T-helper 1 cell (primary cell): ENCODE measurements around the gene USP36.
A peak's percentile ranks its signal among the peaks of the same experiment; 100 is the strongest.
"Not testable (repeated sequence)": the region's sequence is repeated elsewhere in the genome, so short reads cannot be mapped to it uniquely, and the experiment has no call there.

Experiments used
- DNase-seq, 5 donors: peaks; one replicate each; pipeline ENCODE4 v3.0.0-alpha.2; 2012 to 2020

Gene USP36

DNA sequence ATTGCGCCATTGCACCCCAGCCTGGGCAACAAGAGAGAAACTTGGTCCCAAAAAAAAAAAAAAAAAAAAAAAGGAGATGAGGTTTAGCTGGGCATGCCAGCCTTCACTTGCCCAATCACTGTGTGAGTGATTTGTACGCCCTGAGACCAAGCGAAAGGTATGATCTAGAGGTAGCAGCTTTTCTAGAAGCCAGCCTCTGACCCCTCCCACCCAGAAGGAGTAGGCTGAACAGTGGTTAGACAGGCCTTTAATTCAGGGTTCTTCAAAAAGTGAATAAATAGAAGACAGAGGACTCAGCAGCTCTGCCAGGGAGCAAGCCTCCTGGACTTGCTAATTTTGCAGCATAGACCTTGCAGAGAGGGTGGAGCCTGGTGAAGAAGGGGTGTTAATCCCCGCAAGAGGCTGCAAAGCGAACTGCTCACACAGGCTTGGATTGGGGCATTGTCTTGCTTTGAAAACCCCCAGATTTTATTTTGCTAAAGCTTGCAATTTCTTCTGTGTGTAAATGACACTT, 51.4 kb downstream of the USP36 start:
- DNase-seq = peak in 1 of 5 donors; percentile 36

DNA sequence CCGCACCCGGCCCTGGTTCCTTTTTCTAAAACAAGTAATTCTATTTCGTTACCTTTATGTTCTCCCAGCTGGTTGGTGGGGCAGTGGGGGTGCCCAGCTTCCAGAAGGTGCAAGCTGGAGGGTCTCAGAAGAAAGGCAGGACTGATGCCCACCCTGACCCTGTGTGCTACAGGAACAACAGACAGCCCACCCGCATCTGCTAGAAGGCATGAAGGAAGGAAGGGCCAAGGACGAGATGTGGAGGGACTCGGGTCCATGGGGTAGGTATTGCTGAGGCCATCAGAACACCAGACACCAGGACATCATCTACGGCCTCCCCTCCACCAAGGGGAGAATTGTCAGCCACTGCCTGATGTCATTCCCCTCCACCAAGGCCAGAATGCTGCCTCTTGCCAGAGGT, 52.2 kb downstream of the USP36 start:
- no peak for DNase-seq

DNA sequence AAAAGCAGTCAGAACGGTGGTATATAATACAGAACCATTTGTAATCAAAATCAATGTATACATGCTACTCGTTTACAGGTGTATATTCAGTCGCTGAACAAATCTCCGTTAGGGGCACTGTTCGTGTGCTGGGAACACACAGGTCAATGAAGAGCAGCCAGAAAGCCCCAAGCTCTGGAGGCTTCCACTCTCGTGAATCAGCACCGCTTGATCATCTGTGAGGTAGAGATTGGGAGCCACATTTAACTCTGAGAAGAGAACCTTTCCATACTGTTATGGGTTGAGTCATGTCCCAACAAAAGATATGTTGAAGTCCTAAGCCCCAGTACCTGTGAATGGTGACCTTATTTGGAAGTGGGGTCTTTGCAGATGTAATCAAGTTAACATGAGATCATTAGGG, 53.2 kb downstream of the USP36 start:
- no peak for DNase-seq

DNA sequence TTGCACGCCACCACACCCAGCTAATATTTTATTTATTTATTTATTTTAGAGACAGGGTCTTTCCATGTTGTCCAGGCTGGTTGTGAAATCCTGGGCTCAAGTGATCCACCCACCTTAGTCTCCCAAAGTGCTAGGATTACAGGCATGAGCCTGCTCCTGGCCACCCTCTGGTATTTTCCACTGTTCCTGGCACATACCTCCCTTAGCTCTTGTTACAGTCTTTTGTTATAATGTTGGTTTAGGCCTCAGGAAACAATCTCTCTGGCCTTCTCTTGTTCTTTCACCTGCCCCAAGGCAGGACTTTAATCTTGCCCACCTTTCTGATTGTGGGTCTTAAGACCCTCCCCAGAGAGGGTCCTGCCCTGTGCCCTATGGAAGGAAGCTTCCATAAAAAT, 55.0 kb downstream of the USP36 start:
- no peak for DNase-seq

DNA sequence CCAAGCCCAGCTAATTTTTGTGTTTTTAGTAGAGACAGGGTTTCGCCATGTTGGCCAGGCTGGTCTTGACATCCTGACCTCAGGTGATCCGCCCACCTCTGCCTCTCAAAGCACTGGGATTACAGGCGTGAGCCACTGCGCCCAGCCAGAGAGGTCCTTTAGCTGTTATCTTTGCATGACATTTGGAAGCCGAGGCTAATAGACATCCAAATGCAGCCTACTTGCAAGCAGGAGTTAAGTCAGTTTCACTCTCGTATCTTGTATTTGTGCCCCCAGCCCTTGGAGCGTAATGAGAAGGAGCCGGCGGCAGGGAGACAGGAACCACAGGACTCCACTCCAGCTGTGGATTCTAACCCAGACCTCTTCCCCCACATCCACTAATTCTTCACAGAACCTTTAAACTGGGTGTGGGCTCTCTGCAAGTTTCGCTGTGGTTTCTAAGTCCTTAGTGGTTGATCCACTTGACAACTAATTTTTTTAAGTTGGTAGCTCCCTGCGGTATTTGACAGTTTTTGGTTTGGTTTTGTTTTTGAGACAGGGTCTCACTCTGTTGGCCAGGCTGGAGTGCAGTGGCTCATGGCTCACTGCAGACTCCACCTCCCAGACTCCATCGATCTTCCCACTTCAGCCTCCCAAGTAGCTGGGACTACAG, 55.5 kb downstream of the USP36 start:
- peak in 1 of 5 donors; percentile 56 for DNase-seq

DNA sequence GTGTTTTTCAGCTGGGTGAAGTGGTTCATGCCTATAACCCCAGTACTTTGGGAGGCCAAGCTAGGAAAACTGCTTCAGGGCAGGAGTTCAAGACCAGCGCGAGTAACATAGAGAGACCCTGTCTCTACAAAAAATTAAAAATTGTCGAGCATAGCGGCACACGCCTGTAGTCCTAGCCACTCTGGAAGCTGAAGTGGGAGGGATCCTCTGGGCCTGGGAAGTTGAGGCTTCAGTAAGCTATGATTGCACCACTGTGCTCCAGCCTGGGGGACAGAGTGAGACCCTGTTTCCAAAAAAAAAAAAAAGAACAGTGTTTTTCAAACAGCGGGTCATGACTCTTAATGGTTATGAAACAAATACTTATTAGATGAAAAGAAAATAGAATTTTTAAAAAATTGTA, 56.3 kb downstream of the USP36 start:
- DNase-seq = no peak

DNA sequence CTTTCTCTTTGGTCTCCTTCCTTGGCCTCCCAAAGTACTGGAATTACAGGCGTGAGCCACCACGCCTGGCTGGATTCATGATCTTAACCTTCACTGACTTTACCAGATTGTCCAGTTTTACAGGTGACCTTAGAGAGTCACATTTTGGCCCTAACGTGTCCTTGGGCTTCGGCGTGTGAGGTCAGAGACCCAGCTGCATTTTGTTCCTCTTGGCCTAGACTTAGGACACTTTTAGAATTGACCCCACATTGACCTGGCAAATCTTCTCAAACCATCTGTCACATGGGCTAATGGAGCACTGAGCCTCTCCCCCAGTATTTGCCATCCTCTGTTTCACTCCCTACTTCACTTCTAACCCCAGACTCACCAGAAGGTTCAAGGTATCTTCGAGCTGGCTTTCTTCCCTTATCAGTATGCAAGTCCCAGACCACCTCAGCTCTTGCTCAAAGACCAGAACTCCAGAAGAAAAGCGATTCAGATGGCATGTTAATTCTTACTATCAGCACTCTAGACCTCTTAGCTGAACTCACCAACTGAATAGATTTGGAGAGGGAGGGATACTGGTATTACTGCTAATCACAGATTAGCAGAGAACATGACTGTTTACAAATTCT, 56.8 kb downstream of the USP36 start:
- DNase-seq = no peak

DNA sequence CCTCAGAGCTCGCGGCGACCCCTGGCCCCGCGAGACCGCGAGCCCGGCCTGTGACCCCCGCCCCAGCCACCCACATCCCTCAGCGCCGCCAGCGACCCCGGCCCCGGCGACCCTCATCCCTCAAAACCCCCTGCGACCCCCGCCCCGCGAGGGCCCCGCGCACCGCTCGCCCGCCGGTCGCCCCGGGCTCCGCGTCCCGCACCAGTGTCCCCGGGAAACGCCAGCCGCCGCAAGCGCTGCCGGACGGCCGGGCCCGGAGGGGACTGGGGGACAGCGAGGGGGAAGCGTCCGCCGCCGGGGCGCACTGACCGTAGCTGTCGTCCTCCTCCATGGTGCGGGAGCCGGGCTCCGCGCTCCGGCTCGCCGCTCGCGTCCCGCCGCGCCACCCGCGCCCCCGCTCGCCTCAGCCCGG, 58.7 kb downstream of the USP36 start, which contains the start of gene CYTH1:
TSS of gene CYTH1 (minus strand) at position 381 of the 412 bp plus-strand sequence. CDS start at position 331, 50 bp downstream.
- no peak for DNase-seq

DNA sequence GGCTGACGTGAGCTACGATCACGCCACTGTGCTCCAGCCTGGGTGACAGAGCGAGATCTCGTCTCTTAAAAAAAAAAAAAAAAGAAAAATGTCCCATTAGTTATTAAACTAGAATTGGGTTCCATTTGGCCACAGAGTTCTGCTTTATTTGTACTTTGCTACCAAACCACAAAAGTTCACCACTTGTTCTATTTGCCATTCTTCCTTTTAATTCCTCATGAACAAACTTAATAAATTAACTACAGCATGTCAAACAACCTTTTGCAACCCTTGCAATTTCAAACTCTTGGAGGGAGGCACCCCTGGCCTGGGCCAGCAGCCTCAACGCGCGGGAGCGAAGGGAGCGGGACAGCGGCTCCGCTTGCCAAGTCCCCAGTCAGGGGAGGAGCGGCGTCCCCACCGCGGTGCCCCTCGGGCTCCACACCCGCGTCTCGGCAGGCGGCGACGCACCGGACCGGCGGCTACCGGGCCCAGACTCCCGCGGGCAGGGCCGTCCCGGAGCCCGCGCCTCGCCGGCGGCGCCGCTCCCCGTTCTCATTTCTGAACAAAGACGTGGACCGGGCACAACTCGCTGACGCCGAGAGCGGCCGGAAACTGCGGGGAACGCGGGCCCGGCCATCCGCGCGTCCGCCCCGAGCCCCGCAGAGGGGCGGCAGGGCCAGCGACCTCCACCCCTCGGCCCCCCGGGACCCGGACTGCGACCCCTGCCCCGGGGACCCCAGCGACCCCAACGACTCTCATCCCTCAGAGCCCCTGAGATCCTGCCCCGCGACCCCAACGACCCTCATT, 59.3 kb downstream of the USP36 start:
- peak in 2 of 5 donors; percentile 41 to 60 for DNase-seq

DNA sequence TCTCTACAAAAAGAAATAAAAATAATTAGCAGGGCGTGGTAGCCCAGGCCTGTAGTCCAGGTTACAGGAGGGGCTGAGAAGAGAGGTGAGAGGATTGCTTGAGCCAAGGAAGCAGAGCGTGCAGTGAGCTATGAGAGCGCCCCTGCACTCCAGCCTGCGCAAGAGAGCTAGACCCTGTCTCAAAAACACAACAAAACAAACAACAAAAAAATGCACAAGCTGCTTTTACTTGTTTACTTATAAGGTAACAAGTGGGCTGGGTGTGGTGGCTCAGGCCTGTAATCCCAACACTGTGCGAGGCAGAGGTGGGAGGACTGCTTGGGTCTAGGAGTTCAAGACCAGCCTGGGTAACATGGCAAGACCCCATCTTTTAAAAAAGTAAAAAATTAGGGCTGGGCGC, 60.3 kb downstream of the USP36 start:
- peak in 1 of 5 donors; percentile 41 for DNase-seq

DNA sequence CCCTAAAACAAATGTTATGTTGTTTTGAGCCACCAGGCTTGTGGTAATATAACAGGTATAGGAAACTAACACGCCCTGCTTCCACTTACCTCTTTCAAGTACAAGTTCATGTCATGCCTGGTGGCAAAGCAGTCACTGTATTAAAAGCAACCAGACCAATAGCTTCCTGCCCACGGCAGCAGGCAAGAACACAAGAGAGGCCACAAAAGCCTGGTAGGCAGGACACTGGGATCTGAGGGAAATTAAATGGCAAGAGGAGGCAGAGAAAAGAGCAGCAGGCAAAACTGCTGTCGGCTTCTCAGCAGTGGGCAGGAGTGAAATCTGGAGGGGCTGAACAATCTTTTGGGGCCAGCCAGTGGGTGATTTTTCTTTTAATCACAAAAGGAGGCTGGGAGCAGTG, 60.8 kb downstream of the USP36 start:
- DNase-seq = peak in 4 of 5 donors; percentile 44 to 86 (median 56)

DNA sequence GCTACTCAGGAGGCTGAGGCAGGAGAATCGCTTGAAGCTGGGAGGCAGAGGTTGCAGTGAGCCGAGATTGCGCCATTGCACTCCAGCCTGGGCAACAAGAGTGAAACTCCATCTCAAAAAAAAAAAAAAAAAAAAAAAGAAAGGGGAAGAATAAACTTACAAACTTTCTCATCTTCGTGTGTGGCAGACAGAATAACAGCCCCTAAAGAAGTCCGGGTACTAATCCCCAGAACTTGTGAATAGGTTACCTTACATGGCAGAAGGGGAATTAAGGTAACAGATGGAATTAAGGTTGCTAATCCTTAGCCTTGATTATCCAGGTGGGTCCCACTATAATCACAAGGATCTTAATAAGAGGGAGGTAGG, 61.3 kb downstream of the USP36 start:
- DNase-seq = not testable (repeated sequence)

DNA sequence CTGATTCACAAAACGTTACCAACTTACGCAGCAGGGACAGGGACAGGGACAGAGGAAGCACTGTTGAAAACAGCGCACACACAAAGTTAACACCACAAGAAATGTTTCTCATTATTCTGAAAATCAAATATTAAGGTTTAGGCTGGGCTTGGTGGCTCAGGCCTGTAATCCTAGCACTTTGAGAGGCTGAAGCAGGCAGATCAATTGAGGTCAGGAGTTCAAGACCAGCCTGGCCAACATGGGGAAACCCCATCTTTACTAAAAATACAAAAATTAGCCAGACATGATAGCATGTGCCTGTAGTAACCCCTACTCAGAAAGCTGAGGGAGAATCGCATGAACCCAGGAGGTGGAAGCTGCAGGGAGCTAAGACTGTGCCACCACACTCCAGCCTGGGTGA, 62.7 kb downstream of the USP36 start:
- no peak for DNase-seq

DNA sequence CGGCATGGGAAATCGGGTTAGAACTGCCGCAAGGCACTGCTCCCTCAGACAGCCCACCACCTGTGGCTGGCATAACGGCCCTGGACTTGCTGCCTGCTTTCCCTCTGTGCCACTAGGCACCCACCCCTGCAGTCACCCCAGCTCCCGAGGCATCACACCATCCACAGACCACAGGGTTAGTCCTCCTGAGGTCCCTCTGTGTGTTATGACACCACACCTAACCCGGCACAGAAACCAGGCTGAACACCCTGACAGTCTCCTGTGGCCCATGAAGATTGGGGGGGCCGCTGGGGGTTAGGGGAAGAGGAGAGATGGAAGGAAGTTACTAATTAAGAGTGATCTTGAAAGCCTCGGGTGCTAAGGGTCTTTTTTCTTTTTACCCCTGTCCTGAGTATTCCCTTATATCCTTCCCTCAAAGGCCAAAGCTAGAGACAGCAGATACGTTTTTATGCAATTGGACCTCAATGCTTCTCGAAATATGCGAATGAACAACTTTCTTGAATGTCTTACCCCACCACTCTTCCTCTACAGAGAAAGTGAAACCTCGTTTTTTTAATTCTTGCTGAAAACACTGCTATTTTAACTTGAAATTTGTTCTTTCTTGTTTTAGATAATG, 65.5 kb downstream of the USP36 start:
- DNase-seq = peak in 3 of 5 donors; percentile 39 to 81 (median 40)

DNA sequence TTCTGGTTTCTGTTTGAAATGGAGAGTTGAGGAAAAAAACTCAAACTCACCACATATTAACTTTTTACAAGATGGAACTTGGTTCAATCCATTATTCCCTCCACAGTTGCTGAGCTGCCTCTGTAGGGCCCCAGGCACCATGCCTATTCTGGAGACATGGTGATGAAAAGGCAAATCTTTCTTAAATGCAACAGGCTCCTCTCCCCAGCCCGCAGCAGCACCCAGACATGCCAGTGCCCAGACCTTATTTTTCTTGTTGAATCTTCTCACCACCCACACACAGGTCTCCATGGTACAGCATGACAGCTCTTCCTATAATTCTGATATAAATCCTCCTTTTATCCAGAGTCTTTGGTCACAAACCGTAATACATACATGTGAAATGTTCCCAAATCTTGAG, 66.2 kb downstream of the USP36 start:
- peak in 1 of 5 donors; percentile 36 for DNase-seq

DNA sequence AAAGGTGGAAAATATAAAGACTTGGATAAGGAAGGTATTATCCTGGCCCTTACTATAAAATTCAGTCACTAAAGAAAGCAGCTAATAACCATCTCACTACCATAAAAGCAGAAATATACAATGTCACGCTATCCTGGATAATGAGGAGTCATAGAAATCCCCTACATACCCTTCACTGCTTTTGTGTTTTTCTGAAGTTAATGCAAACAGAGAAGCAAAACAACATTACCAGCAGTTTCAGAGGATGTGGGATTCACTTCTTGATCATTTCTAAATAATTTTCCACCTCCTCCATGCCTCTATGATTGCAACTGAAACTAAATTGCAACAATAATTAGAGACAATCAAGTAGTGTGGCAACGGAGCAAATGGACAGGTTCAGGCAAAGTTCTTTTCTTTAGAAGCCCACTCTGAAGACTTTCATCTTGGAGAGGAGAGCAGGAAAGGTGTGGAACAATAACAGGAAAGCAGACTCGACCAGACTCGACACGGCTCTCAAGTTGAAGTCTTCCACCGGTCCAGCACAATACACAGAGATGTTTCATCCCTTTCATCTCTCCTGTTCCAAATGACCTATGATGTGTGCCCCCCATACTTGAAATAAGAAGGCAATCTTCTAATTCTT, 68.7 kb downstream of the USP36 start:
- peak in 1 of 5 donors; percentile 74 for DNase-seq

DNA sequence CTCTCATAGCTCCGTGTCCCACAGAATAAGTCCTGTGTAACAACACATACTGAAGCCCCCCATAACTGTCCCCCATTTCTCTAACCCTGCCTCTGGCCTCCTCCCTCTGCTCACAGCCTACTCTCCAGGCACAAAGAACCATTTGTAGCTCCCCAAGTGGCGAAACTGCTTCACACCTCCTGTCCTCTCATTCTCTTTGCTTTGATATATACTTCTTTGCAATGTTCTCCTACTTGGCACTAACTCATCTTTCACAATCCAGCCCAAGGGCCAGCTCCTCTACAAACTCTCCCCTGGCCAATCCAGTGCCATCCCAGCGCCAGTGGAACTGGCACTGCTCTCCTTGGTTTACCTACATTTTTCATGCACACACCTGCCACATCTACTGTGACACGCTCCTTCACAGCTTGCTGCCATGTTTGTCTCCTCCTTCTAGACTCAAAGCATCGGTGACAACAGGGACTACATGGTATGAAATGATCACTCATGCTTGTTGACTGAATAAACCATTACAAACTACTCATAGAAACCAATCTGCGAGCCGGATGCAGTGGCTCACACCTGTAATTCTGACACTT, 71.3 kb downstream of the USP36 start:
- DNase-seq = peak in 1 of 5 donors; percentile 48

DNA sequence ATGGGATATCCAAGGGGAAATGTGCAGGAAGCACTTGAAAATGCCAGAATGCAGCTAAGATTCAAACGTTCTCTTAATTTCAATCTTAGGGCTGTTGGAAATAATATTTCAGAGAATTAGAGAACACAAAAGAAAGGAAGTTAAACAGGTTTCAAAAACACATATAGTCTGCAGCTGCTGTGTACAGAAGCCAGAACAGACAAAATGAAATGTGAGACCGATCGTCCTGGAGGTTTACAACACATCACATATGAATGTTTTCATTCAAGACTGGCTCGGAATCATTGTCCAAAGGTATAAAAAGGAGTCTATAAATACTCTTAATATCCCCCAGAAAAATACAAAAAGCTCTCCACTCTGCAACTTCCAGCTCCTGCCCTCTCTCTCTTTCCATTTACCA, 72.8 kb downstream of the USP36 start:
- no peak for DNase-seq

DNA sequence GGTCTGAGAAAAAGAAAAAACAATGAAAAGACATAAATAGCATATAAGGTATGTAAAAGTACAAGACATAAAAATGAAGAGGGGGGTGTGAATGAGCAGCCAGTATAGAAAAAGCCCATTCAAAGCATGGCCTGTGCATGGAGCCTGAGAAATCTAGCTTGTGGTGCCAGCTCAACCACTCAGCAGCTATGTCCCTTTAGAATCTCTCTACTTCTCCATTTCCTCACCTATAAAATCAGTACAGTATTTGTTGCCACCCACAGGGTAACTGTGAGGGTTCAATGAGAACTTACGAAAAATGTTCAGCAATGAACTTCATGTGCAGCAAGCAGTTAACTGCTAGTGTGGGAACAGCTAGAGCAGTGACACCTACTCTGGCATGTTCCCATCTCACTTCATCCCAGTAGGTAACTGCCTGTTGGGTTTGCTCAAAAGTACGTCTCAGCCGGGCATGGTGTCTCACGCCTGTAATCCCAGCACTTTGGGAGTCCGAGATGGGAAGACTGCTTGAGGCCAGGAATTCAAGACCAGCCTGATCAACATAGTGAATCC, 73.8 kb downstream of the USP36 start:
- no peak for DNase-seq

DNA sequence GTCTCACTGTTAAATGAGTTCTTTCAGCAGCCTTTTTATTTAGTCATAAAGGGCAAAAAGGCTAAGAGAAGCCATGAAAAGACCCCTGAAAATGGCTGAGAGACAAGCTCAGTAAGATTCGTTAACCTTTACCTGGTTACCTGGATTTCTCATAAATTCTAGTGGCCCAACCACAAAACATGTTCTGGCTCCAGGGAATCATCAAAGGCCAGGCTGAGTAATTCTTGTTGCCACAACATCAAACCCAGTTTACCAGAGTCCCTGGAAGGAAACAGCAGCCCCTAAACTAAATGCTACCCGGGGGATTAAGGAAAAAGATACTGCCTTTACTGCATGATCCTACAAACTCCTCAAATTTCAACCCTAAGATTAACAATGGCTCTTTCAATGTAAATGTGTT, 74.4 kb downstream of the USP36 start:
- DNase-seq = no peak

DNA sequence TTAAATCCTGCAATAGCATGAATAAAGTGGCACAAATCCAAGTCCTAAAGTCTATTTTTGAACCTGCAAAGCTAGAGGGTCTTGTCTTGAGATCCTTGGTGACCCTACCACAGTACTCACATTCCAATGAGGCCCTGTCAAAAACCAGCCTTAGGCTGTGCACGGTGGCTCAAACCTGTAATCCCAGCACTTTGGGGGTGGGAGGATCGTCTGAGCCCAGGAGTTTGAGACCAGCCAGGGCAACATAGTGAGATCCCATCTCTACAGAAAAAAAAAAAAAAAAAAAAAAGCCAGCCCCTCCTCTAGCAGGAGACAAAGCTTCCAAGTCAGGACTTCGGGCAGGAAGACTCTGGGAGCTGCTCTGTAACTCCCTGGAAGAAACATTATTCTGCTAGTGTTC, 74.8 kb downstream of the USP36 start:
- no peak for DNase-seq

DNA sequence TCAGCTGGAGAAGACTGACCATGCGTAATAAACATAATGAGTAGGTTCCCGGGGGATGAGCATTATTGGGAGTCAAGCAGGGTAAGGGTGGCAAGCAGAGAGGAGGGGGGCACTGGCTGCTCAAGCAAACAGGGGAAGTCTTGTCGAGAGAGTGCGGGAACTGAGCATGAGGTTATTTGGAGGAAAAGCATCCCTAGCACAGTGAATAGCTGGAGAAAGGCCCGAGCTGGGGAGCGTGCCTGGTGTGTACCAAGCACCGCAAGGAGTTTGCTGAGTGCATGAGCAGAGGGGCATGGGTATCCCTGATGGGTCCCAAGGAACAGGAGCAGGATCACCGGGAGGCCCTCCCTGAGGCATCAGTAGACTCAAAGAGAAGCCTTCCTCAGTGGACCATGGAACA, 75.7 kb downstream of the USP36 start:
- DNase-seq = no peak
